SK-N-SH (cell line): Measurements from ENCODE around the gene SOX18.

Experiments
- RAD21 ChIP-seq: IDR thresholded peaks from 2 replicates; pipeline ENCODE4 v1.6.1; 2012; ENCODE audit warnings: mild to moderate bottlenecking, low read length
- REST ChIP-seq: IDR thresholded peaks from 2 replicates; pipeline ENCODE4 v1.6.1; 2012; ENCODE audit warnings: mild to moderate bottlenecking, low read depth, low read length, moderate library complexity
- SIN3A ChIP-seq: IDR thresholded peaks from 2 replicates; pipeline ENCODE4 v1.6.1; 2012; ENCODE audit warnings: low read depth, mild to moderate bottlenecking, low read length, moderate library complexity, borderline replicate concordance
- TAF1 ChIP-seq: IDR thresholded peaks from 2 replicates; pipeline ENCODE4 v1.6.1; 2012; ENCODE audit warnings: low read depth, mild to moderate bottlenecking, low read length, moderate library complexity, borderline replicate concordance
- TF ChIP-seq, protein P1 (sequence below): fragments of 200-600 bp; sonication (generic); IDR thresholded peaks from 2 replicates; pipeline ENCODE4 v1.6.1; 2017; ENCODE audit warnings: antibody characterized with exemption, mild to moderate bottlenecking, moderate library complexity
- TF ChIP-seq, protein P2 (sequence below): fragments of 150-350 bp; IDR thresholded peaks from 2 replicates; pipeline ENCODE4 v1.6.1; 2017; ENCODE audit warnings: antibody characterized with exemption, low read length, low read depth, borderline replicate concordance

DNA sequence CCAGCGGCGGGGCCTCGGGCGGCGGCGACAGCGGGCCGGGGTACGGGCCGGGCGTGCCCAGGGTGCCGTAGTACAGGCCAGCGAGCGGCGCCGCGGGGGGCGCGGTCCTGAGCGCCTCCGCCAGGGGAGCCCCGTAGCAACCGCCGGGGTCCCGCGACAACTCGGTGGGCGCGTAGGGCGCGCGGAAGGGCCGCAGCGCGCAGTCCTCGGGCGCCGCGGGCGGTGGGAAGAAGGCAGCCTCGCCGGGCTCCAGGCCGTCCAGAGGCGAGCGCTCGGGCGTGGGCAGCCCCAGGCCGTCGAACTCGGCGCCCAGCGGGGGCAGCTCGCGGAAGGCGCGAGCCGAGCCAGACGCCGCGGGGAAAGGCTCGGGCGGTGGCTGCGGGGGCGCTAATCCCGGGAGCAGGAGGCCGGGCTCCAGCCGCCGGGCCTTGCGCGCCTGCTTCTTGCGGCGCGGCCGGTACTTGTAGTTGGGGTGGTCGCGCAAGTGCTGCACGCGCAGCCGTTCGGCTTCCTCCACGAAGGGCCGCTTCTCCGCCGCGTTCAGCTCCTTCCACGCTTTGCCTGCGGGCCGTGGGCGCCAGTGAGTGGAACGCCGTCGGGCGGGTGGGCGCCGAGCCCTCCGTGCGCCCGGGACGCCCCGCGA is 916 bp downstream of the SOX18 start:
- TF ChIP-seq, protein P1, sequence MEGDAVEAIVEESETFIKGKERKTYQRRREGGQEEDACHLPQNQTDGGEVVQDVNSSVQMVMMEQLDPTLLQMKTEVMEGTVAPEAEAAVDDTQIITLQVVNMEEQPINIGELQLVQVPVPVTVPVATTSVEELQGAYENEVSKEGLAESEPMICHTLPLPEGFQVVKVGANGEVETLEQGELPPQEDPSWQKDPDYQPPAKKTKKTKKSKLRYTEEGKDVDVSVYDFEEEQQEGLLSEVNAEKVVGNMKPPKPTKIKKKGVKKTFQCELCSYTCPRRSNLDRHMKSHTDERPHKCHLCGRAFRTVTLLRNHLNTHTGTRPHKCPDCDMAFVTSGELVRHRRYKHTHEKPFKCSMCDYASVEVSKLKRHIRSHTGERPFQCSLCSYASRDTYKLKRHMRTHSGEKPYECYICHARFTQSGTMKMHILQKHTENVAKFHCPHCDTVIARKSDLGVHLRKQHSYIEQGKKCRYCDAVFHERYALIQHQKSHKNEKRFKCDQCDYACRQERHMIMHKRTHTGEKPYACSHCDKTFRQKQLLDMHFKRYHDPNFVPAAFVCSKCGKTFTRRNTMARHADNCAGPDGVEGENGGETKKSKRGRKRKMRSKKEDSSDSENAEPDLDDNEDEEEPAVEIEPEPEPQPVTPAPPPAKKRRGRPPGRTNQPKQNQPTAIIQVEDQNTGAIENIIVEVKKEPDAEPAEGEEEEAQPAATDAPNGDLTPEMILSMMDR, result no peak
- no peak for TF ChIP-seq TAF1
- no peak for TF ChIP-seq REST
- no peak for TF ChIP-seq RAD21
- no peak for TF ChIP-seq SIN3A
- TF ChIP-seq, protein P2, sequence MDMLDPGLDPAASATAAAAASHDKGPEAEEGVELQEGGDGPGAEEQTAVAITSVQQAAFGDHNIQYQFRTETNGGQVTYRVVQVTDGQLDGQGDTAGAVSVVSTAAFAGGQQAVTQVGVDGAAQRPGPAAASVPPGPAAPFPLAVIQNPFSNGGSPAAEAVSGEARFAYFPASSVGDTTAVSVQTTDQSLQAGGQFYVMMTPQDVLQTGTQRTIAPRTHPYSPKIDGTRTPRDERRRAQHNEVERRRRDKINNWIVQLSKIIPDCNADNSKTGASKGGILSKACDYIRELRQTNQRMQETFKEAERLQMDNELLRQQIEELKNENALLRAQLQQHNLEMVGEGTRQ, result no peak
